Fibroblast of skin of right biceps (primary cell): ENCODE data around the gene RERG.

Experiments
- DNase-seq: peaks from one replicate; pipeline ENCODE4 v3.0.0-alpha.2; 2013

Gene RERG

DNA sequence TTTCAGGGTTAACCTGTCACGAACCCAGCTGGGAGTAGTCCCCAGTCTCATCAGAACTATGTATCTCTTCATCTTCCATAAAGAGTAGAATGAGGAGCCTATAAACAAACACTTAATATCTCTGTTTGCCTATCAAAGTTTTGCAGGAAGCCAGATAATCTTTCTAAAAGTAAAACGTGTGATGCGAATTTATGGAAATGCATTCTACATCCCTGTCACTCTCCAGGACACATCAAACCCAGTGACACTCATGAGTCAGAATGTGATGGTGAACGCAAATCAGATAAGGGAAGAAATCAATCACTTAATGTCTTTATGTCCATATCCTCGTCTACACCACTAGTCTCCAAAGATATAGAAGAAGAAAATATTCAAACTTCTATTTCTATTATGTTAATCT is 37.4 kb downstream of the RERG start:
- DNase-seq, result no peak

DNA sequence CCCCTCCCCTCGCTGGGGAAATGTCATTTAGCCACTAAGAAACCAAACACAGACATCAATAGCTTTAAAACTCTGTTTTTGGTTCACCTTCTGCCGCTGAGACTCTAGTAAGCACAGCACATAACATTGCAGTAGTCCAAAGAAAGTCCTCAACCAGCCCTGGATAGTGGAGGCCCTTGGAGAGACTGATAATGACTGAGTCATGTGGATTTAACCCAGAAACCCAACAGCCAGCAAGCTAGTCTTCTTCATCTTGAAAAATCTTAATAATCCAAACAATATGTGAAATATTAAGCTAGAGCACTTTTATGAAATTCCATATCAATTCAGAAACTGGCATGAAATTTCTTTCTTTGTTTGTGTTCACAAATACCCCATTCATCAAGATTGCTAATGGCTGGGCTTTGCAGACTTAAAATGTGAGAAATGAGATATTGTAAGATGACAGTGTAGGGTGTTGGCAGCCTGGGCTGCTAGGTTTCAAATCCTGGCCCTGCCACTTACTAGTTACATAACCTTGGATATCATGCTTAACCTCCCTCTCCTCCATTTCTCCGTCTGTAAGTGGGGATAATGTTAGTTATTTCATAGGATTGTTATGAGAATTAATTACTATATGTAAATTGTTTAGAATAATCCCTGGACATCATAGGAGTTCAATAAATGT is 40.1 kb downstream of the RERG start:
- no peak for DNase-seq

DNA sequence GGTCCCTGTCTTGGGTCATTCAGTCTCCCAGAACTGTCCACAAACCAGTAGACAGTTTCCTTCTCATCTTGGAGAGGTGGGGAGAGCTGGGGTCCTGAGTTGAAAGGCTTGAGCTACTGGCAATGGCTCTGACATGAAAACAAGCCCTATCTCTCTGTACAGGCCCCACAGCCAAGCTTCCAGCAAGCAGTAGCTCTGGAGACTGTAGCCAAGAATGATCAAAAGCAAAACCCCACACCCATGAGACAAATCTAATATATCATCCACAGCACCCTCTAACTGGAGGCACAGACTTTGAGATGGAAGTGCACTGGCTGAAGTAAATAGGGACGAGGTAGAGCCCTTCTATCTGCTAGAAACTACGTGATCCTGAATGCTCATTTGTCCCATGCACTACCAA is 40.9 kb downstream of the RERG start:
- no peak for DNase-seq

DNA sequence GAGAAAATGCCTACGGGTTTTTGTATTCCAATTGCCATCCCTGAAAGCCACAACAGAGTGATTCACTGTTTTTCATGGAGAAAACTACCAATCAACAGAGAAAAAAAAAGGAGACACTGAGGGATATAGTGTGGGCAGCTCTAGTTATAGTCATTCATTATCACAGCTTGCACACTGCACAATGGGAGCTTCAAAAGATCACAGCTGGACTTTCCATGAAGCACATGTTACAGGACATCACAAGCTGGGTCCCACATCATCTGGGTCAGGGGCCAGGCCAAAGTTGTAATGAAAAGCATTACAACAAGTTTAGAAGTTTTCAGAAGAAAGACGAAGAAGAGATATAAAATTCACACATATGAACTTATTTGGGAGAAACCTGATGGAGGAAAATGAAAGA is 41.5 kb downstream of the RERG start:
- DNase-seq, result no peak

DNA sequence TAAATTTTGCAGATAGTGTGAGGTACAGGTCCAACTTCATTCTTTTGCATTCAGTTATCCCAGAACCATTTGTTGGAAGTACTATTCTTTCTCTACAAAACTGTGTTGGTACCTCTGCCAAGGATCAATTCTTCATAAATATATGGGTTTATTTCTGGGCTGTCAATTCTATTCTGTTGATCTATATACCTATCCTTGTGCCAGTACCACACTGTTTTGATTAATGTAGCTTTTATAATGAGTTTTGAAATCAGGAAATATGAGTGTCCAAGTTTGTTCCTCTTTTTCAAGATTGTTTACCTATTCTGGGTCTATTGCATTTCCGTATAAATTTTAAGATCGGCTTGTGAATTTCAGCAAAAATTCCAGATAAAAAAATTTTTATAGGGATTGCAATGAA is 48.1 kb downstream of the RERG start:
- no peak for DNase-seq

DNA sequence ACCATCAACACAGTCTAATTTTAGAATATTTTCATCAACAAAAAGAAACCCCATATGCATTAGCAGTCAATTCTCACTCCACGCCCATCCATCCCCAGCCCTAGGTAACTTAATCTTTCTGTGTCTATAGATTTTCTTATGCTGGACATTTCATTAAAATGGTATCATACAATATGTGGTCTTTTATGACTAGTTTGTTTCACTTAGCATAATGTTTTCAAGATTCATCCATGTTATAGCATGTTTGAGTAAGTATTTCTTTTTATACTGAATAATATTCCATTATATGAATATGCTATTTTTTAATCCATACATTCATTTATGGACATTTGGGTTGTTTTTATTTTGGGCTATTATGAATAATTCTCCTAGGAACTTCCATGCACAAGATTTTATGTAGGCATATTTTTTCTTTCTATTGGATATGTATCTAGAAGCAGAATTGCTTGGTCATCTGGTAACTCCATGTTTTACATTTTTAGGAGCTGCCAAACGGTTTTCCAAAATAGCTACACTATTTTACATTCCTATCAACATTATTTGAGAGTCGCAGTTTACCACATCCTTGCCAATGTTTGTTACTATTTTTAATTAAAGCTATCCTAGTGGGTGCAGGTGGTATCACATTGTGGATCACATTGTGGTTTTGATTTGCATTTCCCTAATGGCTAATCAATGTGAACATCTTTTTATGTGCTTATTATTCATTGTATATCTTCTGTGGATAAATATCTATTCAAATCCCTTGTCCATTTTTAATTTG is 49.0 kb downstream of the RERG start:
- no peak for DNase-seq

DNA sequence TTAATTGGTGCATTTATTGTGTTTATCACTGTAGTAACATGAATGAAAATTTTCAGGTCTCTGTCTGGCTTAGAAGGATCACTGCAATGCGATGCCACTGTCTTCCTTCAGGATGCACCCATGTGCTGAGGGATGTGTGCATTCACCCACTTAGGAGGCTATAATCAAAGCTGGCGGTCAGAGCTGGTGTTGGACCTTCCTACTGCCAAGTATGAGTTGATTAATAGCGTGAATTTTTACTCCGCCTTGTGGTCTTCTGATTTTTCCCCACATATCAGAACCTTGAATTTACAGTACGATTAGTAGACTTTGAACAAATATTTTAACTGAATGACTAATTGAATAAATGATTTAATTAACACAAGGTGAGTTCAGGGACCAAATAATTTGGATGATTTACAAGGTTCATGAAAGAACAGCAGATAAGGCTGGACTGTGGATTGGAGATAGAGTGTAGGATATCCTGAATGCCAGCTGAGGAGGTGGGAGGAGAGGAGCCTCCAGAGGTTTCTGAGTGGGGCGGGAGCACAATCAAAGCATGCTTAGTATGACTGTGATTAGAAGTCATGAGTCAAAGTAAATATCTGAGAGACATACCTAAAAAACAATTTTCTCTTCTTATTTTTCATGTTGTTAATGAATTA is 50.1 kb downstream of the RERG start:
- no peak for DNase-seq

DNA sequence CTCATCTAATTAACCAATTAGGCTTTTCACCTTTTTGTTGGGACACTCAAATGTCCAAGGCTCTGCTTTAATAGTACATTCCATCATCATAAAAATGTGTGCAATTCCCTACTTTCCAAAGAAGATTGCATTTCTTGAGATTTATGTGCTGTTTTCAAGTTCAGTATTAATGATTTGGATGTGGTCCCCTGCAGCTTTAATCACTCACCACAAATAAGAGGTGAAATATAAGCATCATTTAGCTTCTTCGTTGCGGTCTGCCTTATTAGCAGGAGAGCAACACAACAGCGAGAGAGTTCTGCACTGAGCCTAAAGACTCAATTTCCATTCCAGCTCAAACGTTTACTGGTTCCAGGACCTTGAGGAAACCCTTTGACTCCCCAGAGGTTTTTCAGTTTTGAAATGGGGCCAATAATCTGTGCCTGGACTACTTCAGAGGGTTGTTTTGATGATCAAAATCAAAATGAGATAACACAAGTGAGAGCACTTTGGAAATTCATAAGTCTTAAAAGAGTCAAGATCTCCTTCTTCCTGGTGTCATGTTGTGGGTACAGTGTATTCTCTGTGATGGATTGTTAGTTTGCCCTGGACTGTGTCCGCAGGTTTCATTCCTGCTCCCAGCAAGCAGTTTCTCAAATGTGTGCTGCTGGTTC is 53.1 kb downstream of the RERG start:
- DNase-seq, result no peak

DNA sequence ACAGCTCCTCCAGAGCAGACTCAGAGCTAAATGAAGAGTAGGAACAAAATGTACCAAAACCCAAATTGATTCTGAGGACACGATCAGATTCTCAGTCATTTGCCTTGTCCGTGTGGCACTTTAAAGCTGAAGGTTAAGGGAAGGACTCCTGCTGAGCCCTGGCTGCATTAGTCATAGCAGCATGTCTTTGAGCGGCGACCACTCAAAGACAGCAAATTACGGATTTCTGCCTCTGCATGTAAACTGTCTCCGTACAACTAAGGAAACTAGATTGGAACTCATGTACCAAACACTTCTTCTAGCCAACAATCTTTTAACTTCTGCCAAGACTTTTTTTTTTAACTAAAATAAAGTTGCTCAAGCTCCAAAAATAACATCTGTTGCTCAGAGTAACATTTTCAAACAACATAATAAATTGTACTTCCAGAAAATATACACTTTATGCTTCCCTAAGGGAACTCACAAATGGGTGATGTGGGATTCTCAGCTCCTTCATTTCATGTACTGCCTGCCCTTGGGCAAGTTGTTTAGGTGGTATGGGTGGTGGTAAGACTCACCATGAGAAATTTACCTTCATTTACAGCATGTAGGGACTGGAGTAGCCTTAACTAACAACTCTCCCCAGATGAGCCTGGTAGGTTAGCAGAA is 56.1 kb downstream of the RERG start:
- DNase-seq, result peak; percentile 23

DNA sequence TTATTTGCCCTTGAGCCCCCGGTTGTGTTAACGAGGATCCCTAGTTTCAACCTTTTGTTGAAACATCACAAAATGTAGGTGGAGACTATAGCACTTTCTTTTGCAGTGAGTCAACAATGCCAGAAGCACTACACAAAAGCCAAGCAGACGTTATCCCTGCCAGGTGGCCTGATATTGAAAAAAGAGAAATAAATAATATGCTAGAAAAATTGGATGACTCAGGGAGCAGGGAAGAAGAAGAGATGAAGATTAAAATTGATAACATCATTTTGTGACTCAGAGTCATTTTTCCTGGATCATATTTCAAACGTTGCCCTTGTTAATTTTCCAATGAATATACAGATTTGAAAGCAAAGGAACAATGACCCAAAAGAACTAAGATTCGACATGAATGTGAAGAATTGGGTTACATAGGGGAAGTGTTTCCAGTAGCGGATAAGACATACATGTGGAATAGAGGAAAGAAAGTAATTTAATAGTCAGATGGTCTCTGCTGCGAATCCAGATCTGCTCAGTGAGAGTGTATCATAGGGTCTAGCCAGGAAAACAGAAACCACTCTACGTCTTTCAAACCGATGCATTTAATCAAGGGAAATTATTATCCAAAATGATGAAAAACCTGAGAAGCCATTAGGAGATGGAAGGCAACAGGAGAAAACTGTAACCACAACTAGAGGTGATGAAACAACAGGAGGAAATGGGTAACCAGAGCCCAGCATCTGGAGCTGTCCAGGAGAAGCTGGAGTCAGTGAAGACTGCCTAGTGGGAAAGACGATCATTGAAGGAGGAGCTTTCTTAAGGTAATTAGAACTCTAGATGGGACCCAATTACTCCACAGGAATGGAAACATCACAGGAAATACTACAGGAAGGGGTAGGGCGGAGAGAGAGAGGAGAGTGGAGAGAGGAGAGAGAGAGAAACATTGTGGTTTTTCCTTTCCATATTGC is 57.9 kb downstream of the RERG start:
- peak; percentile 10 for DNase-seq

DNA sequence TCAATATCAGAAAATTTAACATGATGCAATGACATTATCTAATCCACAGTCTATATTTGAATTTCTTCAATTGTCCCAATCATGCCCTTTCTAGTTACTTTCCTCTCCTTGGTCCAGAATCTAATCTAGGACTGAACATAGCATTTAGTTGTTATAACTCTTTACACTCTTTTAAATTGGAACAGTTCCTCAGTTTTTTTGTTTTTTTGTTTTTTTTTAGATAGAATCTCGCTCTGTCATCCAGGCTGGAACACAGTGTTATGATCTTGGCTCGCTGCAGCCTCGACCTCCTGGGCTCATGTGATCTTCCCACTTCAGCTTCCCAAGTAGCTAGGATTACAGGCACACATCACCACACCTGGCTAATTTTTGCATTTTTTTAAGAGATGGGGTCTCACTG is 63.1 kb downstream of the RERG start:
- DNase-seq, result no peak

DNA sequence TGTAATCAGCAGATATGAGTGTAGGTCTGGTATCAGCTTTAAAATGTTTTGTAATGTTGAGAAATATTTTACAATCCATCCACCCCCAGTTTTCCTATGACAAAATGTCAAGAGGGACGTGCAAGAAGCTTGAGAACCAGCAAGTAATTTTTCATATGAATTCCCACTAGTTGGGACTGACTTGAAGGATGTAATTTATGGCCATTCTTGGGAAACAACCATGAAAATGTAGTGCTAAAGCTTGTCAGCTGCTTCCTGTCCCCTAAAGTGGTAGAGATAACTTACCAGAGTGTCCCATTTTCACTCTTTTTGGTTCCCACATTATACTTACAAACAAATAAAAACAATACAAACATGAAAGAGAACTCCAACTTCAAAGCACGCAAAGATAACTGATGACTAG is 63.9 kb downstream of the RERG start:
- DNase-seq, result no peak

DNA sequence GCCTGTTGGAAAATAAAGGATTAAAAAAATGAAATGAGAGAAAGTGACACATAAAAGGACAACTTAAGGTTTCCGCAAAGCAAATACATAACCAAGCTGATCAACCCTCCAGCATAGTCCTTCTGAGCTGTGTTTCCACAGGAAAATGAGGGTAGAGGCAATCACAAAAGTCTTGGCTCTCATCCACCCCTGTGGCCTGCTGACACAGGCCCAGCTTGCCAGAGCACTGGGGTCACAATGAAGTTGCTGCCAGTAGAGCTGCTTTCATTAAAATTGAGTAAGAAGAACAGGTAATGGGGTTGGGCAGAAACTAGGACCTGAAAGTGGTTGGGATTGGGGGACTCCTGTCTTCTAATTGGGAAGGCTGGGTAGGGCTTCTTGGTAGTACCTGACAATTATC is 65.9 kb downstream of the RERG start:
- no peak for DNase-seq

DNA sequence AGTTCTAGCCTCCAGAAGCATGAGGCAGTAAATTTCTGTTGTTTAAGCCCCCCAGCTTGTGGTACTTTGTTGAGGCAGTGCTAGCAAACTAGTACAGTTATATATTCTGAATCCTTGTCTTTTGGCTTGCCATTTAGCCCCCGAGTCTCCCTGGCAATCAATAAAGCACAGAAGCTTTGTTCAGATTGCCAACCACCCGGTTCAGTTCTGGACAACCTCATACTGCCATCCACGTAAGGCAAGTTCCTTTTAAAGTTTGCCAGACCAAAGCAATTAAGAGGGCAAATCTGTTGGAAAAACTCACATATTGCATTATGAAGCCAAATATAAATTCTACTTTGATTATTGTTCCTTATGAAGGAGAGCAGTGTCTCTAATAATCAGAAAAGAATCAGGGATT is 67.1 kb downstream of the RERG start:
- DNase-seq, result no peak

DNA sequence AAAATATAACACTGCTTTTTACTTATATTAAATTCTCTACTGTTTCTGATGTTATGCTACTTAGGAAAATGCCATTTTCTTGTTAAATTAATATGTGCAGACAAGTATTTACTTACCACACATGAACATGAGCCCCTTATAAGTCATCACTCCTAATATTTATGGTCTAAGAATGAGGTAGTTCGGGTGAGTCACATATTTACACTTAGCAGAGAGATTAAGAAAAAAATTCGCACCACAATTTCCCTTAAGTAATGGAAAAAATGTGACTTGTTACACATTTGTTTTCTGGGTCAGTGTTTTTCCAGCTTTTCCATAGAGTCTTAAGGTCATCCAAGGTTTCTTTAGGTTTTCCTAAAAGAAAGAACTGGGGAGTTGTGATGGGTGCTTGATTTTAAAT is 68.3 kb downstream of the RERG start:
- DNase-seq, result peak; percentile 77

DNA sequence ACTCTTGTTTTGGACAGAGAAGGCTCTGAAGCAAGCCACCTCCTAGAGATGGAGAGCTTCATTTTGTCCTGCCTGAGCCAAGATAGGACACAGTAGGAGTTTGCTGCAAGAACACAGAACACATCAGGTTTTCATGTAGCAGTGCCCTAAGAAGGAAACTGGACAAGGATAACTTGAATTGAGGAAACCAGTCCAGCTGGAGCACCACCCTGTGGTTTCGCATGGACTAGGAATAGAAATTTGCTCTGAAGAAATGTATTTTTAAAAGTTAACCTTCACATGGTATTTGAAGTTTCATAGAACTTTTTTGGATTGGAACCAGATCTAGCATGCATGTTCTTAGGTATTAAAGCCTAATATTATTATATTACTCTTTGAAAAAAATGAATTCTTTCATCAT is 68.8 kb downstream of the RERG start:
- no peak for DNase-seq

DNA sequence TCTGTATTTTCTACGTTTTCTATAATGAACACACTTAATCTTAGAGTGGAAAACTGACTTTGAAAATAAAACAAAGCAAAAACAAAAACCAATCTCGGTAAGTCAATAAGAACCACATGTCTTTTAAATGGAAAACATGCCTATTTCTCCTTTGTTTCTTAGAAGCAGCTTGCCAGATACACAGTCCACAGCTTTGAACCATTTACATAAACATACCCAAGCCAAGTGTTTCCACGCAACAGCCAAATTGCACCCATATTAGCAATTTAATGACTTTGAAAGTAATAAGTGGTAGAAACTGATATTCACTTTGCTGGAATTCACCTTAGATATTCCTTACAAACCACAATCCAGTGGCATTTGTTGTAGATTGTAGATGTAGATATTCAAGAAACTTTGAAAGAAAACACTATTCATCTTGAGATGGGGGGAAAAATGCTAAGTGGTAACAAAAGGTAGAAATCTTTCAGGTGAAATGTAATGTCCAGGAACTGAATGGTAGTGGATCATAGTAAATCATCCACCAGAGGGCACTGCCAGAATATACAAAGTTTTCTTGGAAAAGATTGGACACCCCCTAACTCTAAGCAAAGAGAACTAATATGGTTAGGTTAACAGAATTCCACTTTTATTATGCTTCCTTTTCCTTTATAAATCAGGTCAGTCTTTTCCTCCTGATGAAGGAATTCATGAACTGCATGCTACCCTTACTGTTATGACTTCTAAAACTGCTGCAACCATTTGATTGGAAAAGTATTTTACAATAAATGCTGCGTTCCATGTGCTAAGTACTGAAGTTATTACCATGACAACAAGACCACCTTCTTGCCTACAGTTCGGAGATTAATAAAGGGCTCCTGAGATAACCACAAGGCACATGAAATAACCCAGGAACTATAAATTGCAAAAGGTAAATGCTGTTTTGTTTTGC is 69.8 kb downstream of the RERG start:
- DNase-seq, result peak; percentile 17

DNA sequence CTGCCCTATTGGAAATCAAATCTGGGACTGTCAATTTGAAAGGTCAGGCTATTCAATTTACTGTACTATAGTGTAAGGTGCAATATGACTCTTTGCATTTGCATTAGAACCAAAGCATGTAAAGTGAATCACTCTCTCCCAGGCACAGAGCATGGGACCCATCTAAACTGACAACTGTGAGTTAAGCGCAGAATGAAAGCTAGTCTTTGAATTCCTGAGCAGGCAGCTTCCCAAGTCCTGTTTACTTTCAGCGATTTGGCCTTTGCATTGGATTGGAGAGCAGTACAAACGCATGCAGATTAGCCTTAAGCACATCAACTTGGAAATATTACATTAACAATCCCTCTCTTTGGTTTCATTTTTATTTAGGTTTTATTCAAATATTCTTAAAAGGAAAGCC is 74.6 kb downstream of the RERG start:
- DNase-seq, result no peak

DNA sequence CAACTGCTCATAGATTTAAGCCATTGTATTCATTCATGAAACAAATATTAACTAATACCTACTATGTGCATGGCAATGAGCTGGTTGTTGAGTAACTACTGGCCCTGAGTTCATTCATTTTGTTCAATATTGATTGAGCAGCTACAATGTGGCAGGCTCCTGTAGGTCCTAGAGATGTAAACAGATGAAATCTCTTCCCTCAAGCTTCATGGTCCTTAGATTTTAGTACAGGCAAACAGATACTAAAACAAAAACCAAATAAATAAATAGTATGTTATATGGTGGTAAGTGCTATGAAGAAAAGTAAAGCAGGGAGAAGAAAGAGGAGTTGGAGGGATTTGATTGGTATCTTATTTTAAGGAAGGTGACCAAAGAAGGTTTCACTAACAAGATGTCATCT is 77.8 kb downstream of the RERG start:
- no peak for DNase-seq

DNA sequence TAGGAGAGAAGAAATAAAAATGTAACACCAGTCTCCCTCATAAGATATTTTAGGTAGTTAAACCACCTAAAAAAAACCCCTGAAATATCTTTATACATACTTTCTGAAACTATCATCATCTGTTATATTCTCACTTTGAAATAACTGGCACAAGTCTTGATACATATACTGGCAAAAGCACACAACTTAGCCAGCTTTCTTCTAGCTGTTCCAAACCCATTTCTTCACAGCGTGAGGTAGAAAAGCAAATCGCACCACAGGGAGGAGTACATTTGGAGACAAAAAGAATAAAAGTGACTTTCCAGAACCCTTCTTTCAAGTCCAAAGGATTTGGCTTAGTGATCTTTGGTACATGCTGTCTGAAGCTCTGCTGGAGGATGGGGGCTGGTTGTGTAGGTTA is 78.5 kb downstream of the RERG start:
- no peak for DNase-seq

DNA sequence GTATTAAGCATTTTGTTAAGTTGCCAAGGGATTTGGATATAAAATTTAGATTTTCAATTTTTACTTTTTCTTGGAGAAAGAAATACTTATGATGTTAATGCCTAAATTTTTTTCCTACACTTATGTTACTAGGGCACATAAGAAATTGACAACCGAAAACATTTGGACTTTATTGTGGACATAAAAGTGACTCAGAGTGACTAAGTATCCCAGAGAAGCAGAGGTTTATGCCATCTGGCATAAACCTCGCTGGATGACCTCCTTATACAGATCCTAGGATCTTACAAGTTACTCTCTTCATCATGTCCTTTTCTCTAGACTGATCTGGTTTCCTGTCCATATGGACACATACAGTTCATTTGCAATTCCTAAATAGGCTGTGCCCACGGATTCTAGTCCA is 89.8 kb downstream of the RERG start:
- peak; percentile 35 for DNase-seq
